ENCODE measurements around the gene MAF. TPM values are rescaled to one million over a fixed set of nuclear protein-coding genes. Genes with fewer than 3 reads are reported as not detected.

The MAF gene
- total RNA-seq (2014; rRNA removed; shearing (Covaris generic)) (0.89 and 2.5 TPM in 2 replicates), polyA plus RNA-seq (2016; fragmentation: Nextera tagmentation; extraction: Ambion mirVana) (0.91 and 0.92 TPM in 2 replicates)
- long read RNA-seq = 0 reads

DNA sequence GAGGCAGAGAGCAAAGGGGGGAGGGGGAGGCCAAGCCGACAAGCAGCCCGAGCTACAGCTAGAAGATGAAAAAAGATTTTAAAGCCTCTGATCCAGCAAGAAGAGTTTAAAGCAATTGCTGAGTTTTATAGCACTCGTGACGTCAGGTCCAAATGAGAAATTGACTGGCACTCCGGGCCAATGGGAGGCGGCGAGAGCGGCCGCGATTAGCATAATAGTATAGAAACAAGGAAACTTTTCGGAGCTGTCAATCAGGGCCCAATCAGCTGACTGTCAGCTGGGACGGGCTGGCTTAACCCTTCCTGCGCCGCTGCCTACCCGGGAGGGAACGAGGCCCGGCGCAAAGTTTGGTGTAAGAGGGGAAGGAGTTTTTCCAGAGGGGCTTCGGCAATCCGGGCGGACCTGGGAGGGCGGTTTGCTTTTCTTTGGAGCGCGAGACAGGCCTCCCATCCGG is at the start of gene MAF:
MAF (minus strand) TSS at position 100 of the 454 bp plus-strand sequence. CDS start 835 bp downstream, outside the sequence.
- Histone ChIP-seq H4K20me1 (replicated peaks; ENCODE audit: insufficient read depth) (no peaks in the 10 kb centered on the region), H3K9me2 (ENCODE audit: insufficient read depth) (no peaks in the 10 kb centered on the region), H3F3A (replicated peaks; ENCODE audit: low read depth) (no peaks in the 10 kb centered on the region), H3K27me3 (ENCODE audit: insufficient read depth) (peaks cover 28% of the 10 kb centered on the region), H3K79me2 (replicated peaks; ENCODE audit: insufficient read depth) (no peaks in the 10 kb centered on the region), H3K4me3 (peak within 1 kb of the TSS; percentile 74), H2AFZ (peak within 1 kb of the TSS; percentile 79), H3K36me3 (ENCODE audit: insufficient read depth) (no peaks in the 10 kb centered on the region), H3K27ac (ENCODE audit: low read depth) (no peak within 1 kb of the TSS), H3K4me2 (peak within 1 kb of the TSS; percentile 96), H3K4me1 (ENCODE audit: insufficient read depth) (peaks cover 29% of the 10 kb centered on the region)
- Mint-ChIP-seq H3K4me3 (peak within 1 kb of the TSS; percentile 92), H3K9me3 (no peaks in the 10 kb centered on the region), H3K4me1 (peaks cover 24% of the 10 kb centered on the region), H3K27ac (no peak within 1 kb of the TSS; the same call in 1 of the 2 replicates), H3K27me3 (ENCODE audit: insufficient read depth, low read depth, poor library complexity) (peaks cover 25% of the 10 kb centered on the region), H3K36me3 (ENCODE audit: low read depth) (no peaks in the 10 kb centered on the region; the same call in 2 of the 3 replicates)
- peak; percentile 91 for DNase-seq (ENCODE audit: low spot score)
- TF ChIP-seq CREB1 (CRISPR knock-in tag; IDR thresholded peaks at IDR 0.05; ENCODE audit: low read depth) (peak; percentile 79), NANOG (IDR thresholded peaks at IDR 0.05; ENCODE audit: borderline replicate concordance) (no peak), POLR2AphosphoS5 (IDR thresholded peaks at IDR 0.05; ENCODE audit: low read depth) (no peak), ZNF331 (CRISPR knock-in tag; IDR thresholded peaks at IDR 0.05; ENCODE audit: low read depth) (no peak), EZH2 (IDR thresholded peaks at IDR 0.05; ENCODE audit: low read depth, unreplicated experiment) (no peak)
- peak; percentile 36 for ATAC-seq

DNA sequence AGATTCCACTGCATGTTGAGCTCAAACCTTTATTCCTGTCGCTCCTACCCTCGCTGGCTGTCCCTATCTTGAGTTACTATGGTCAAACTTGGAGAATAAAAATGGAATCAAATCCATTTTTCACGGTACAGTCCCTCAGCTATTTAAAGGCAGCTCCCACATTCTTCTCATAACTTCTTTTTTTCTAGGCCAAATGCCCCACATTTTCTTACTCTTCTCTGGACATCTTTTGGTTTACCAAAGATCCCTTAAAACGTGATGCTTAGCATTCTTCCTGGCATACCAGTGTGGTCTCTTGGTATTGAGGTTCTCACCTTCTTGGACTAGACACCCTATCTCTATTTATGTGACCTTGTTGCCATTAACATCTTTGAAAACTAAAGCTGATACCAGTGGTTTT is 48.3 kb upstream of the MAF start:
- H3K4me3 ChIP-seq = no peak overlapping the region
- no peaks in the 10 kb centered on the region for H3K9me3 Mint-ChIP-seq
- DNase-seq (ENCODE audit: low spot score) = no peak
- H3K36me3 Mint-ChIP-seq (ENCODE audit: low read depth) = no peaks in the 10 kb centered on the region
- no peak for ATAC-seq
- peaks cover 14% of the 10 kb centered on the region for H3K9me2 ChIP-seq (ENCODE audit: insufficient read depth)
- H3K79me2 ChIP-seq (replicated peaks; ENCODE audit: insufficient read depth) = no peaks in the 10 kb centered on the region
- no peaks in the 10 kb centered on the region for H3K27me3 ChIP-seq (ENCODE audit: insufficient read depth)
- no peak overlapping the region for H3K27ac ChIP-seq (ENCODE audit: low read depth)
- H2AFZ ChIP-seq = no peak overlapping the region
- no peaks in the 10 kb centered on the region for H3K4me1 Mint-ChIP-seq
- no peaks in the 10 kb centered on the region for H3F3A ChIP-seq (replicated peaks; ENCODE audit: low read depth)
- H4K20me1 ChIP-seq (replicated peaks; ENCODE audit: insufficient read depth) = no peaks in the 10 kb centered on the region
- no peak overlapping the region for H3K4me3 Mint-ChIP-seq
- no peak overlapping the region for H3K27ac Mint-ChIP-seq
- peaks cover 2% of the 10 kb centered on the region for H3K27me3 Mint-ChIP-seq (ENCODE audit: insufficient read depth, low read depth, poor library complexity)
- no peaks in the 10 kb centered on the region for H3K36me3 ChIP-seq (ENCODE audit: insufficient read depth)
- no peak overlapping the region for H3K4me2 ChIP-seq
- H3K4me1 ChIP-seq (ENCODE audit: insufficient read depth) = no peaks in the 10 kb centered on the region
- no peak for TF ChIP-seq EZH2phosphoT487 (IDR thresholded peaks at IDR 0.05; ENCODE audit: unreplicated experiment)
- no peak for TF ChIP-seq NANOG (IDR thresholded peaks at IDR 0.05; ENCODE audit: borderline replicate concordance)
- TF ChIP-seq EZH2 (IDR thresholded peaks at IDR 0.05; ENCODE audit: low read depth, unreplicated experiment) = no peak
- TF ChIP-seq STAT1 (IDR thresholded peaks at IDR 0.05; ENCODE audit: unreplicated experiment) = no peak
- TF ChIP-seq JUNB (IDR thresholded peaks at IDR 0.05; ENCODE audit: unreplicated experiment) = no peak
- TF ChIP-seq, protein P1, sequence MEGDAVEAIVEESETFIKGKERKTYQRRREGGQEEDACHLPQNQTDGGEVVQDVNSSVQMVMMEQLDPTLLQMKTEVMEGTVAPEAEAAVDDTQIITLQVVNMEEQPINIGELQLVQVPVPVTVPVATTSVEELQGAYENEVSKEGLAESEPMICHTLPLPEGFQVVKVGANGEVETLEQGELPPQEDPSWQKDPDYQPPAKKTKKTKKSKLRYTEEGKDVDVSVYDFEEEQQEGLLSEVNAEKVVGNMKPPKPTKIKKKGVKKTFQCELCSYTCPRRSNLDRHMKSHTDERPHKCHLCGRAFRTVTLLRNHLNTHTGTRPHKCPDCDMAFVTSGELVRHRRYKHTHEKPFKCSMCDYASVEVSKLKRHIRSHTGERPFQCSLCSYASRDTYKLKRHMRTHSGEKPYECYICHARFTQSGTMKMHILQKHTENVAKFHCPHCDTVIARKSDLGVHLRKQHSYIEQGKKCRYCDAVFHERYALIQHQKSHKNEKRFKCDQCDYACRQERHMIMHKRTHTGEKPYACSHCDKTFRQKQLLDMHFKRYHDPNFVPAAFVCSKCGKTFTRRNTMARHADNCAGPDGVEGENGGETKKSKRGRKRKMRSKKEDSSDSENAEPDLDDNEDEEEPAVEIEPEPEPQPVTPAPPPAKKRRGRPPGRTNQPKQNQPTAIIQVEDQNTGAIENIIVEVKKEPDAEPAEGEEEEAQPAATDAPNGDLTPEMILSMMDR (conservative IDR thresholded peaks at IDR 0.05; ENCODE audit: low read depth in 2 of 2) = no peak
- TF ChIP-seq, protein P2, sequence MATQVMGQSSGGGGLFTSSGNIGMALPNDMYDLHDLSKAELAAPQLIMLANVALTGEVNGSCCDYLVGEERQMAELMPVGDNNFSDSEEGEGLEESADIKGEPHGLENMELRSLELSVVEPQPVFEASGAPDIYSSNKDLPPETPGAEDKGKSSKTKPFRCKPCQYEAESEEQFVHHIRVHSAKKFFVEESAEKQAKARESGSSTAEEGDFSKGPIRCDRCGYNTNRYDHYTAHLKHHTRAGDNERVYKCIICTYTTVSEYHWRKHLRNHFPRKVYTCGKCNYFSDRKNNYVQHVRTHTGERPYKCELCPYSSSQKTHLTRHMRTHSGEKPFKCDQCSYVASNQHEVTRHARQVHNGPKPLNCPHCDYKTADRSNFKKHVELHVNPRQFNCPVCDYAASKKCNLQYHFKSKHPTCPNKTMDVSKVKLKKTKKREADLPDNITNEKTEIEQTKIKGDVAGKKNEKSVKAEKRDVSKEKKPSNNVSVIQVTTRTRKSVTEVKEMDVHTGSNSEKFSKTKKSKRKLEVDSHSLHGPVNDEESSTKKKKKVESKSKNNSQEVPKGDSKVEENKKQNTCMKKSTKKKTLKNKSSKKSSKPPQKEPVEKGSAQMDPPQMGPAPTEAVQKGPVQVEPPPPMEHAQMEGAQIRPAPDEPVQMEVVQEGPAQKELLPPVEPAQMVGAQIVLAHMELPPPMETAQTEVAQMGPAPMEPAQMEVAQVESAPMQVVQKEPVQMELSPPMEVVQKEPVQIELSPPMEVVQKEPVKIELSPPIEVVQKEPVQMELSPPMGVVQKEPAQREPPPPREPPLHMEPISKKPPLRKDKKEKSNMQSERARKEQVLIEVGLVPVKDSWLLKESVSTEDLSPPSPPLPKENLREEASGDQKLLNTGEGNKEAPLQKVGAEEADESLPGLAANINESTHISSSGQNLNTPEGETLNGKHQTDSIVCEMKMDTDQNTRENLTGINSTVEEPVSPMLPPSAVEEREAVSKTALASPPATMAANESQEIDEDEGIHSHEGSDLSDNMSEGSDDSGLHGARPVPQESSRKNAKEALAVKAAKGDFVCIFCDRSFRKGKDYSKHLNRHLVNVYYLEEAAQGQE (IDR thresholded peaks at IDR 0.05; ENCODE audit: unreplicated experiment) = no peak
- no peak for TF ChIP-seq ZNF114 (CRISPR knock-in tag; IDR thresholded peaks at IDR 0.05)
- TF ChIP-seq ZNF331 (CRISPR knock-in tag; IDR thresholded peaks at IDR 0.05; ENCODE audit: low read depth) = no peak
- TF ChIP-seq, protein P3, sequence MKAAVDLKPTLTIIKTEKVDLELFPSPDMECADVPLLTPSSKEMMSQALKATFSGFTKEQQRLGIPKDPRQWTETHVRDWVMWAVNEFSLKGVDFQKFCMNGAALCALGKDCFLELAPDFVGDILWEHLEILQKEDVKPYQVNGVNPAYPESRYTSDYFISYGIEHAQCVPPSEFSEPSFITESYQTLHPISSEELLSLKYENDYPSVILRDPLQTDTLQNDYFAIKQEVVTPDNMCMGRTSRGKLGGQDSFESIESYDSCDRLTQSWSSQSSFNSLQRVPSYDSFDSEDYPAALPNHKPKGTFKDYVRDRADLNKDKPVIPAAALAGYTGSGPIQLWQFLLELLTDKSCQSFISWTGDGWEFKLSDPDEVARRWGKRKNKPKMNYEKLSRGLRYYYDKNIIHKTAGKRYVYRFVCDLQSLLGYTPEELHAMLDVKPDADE (IDR thresholded peaks at IDR 0.05) = no peak

Data from GM23338 (cell line).